Stimulated activated CD8-positive, alpha-beta memory T cell treated with anti-CD3 and anti-CD28 coated beads, Interleukin-7, amount 100 ng/mL, for 1 hour (primary cell): ENCODE measurements around the gene PMF1.

Source experiments
- DNase-seq, 2 donors: peaks; one replicate each; pipeline ENCODE4 v3.0.0-alpha.2; 2020; ENCODE audit warnings: low read depth in 2 of 2

The PMF1 gene

DNA sequence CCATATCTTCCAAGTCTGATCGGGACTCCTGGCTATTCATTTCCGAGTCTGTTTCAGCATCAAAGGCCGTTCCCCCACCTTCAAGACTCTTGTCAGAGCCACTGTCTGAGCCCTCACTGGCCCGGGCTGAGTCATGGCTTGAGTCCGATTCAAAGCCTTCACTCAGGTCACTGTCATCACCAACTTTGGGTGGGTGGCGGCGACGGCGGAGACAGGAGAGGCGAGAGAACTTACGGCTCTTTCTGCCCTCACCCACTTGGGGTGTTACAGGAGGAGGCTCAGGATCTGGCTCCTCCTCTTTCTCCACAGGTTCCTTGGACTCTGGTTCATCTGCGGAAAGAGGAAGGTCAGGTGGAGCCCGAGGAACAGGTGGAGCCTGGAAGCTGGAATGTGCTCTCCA lies 53.2 kb downstream of the PMF1 start:
- DNase-seq: no peak

- no peak for DNase-seq
Observed at GRCh38 chr1:156268336-156268735, 55.5 kb downstream of the PMF1 start.

- no peak for DNase-seq
Observed at GRCh38 chr1:156270314-156270713, 57.5 kb downstream of the PMF1 start.

- DNase-seq: no peak
Observed at GRCh38 chr1:156276532-156276931, 63.7 kb downstream of the PMF1 start.

DNA sequence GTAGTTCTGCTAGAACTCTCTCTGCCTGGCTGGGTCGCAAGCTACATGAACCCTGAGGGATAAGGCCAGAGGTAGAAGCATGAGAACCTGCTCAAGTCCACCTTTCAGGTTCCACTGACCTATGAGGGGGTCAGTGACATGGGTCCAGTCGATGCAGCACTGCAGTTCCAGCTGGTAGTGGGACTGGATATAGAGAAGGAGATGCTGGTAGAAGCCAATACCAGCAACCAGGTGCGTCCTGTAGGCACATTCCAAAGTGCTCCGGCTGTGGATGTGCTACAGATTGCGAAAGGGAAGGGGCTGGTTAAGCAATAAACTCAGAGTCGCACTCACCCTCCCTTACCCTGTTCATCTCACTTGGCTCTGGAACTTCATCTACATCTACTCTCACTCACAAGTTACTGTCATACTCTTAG lies 64.2 kb downstream of the PMF1 start:
- no peak for DNase-seq

GRCh38 chr1:156279837-156280236 lies 67.0 kb downstream of the PMF1 start:
- DNase-seq: no peak

DNA sequence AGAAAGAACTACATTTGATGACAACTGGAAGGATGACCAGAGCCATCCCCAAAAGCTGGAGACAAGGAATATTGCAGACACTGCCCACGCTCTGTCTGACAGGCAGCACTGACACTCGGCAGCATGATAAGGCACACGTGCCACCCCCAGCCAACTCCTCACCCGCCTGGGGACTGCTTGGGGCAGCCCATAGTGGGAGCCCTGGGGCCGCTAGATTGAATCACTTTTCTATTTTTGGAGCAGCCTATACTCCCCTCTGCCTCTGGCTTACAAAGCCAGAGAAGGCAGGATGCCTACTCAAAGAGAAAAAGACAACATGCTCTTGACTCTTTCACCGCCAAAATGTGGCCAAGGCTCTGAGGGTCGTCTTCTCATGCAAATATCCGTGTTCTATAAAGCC lies 68.5 kb downstream of the PMF1 start:
- no peak for DNase-seq

GRCh38 chr1:156281693-156282478 lies 69.1 kb downstream of the PMF1 start:
- no peak for DNase-seq

GRCh38 chr1:156282479-156283222 lies 69.8 kb downstream of the PMF1 start, which contains the start of gene SMG5:
TSS of gene SMG5 (minus strand) at chr1:156282825. CDS start at chr1:156282680, 145 bp downstream.
- DNase-seq: peak; percentile 85 to 88

GRCh38 chr1:156283521-156283920 lies 70.7 kb downstream of the PMF1 start:
- no peak for DNase-seq

- DNase-seq: no peak
Observed at GRCh38 chr1:156284112-156284511, 71.3 kb downstream of the PMF1 start, which contains the start of gene TMEM79. TSS of gene TMEM79 (plus strand) at chr1:156284325. CDS start at chr1:156285227, 902 bp downstream.

GRCh38 chr1:156284757-156285156 lies 72.0 kb downstream of the PMF1 start:
- no peak for DNase-seq

GRCh38 chr1:156285437-156285836 lies 72.6 kb downstream of the PMF1 start:
- DNase-seq: no peak

- DNase-seq: no peak
Observed at GRCh38 chr1:156286061-156286460, 73.3 kb downstream of the PMF1 start.
